Measurements from ENCODE around the gene ZNF71. TPM values are rescaled to one million over a fixed set of nuclear protein-coding genes. Genes with fewer than 3 reads are reported as not detected.

ZNF71 gene
- total RNA-seq, 4 donors from 2014 or later: 6.7 to 9.2 (median 7.2) TPM

DNA sequence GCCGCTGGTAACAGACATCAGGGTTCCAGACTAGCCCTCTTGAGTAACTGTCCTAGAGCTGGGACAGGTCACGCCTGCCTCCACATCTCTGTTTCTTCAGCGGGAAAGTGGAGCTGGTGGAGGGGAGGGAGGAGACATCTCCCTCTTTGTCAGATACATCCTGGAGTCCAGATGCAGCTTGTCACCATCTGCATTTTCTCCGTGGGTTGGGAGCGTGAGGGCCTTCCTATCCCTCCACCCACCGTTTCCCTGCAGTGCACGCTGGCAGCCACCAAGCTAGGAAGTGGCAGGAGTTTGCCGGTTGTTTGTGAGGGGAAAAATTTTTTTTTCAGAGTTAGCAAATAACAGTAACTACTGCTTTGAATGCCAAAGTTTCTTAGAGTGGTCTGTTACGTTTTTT is 27.9 kb downstream of the ZNF71 start:
- TF ChIP-seq, protein P1, sequence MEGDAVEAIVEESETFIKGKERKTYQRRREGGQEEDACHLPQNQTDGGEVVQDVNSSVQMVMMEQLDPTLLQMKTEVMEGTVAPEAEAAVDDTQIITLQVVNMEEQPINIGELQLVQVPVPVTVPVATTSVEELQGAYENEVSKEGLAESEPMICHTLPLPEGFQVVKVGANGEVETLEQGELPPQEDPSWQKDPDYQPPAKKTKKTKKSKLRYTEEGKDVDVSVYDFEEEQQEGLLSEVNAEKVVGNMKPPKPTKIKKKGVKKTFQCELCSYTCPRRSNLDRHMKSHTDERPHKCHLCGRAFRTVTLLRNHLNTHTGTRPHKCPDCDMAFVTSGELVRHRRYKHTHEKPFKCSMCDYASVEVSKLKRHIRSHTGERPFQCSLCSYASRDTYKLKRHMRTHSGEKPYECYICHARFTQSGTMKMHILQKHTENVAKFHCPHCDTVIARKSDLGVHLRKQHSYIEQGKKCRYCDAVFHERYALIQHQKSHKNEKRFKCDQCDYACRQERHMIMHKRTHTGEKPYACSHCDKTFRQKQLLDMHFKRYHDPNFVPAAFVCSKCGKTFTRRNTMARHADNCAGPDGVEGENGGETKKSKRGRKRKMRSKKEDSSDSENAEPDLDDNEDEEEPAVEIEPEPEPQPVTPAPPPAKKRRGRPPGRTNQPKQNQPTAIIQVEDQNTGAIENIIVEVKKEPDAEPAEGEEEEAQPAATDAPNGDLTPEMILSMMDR (IDR thresholded peaks at IDR 0.05): no peak
- no peak for TF ChIP-seq POLR2A (IDR thresholded peaks at IDR 0.05)
- 66 to 70% methylated on average over 9 of the region's 9 CpGs for WGBS, 2 donors
- H3K4me3 ChIP-seq (ENCODE audit: low read depth, poor library complexity, severe bottlenecking): no peak overlapping the region
- peak in 1 of 2 donors; percentile 20 for DNase-seq (ENCODE audit: low spot score in 2 of 2)
- intact Hi-C loops (cut with DNase I; ENCODE audit: low total_unique reads): no loop called here

DNA sequence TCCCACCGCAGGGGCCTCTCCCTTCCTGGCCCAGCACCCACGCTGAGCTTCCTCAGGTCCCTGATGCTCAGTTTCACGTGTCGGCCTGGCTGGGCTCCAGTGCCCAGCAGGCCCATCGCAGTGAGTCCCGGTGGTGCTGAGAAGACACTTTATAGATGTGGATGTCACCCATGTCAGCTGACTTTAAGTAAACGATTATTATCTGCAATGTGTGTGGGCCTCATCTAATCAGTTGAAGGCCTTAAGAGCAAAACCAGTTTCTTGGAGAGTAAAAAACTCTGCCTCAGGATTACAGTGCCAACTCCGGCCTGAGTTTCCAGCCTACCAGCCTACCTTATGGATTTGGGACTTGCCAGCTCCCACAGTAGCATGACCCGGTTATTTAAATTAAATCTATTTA is 30.6 kb downstream of the ZNF71 start:
- H3K4me3 ChIP-seq (ENCODE audit: low read depth, poor library complexity, severe bottlenecking): no peak overlapping the region
- DNase-seq (ENCODE audit: low spot score in 2 of 2): peak in 1 of 2 donors; percentile 37
- intact Hi-C loops (cut with DNase I; ENCODE audit: low total_unique reads): no loop called here
- TF ChIP-seq POLR2A (IDR thresholded peaks at IDR 0.05): no peak
- TF ChIP-seq, protein P1 (IDR thresholded peaks at IDR 0.05): no peak
- 96 to 97% methylated on average over 9 of the region's 9 CpGs for WGBS, 2 donors

DNA sequence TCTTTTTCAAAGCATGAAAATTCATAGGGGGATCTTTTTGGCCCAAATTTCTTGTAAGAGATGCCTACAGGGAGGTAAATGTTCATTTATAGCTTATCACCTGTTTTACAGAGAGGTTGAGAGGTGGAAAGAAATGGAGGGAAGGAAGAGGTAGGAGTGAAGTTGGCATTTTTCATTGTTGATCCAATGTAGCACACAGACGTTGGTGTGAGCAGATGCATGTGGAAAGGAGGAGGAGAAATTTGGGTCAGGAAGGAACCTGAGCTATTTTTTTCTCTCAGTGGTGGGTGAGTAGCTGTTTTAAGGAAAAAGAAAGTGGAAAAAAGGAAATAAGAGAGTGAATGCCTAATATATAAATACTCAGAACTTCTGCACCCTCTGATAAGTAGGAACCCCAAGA is 37.9 kb downstream of the ZNF71 start:
- intact Hi-C loops (cut with DNase I; ENCODE audit: low total_unique reads): no loop called here
- DNase-seq (ENCODE audit: low spot score in 2 of 2): no peak
- WGBS, 2 donors: 26 to 31% methylated on average over 1 of the region's 1 CpG
- TF ChIP-seq, protein P1 (IDR thresholded peaks at IDR 0.05): no peak
- no peak for TF ChIP-seq POLR2A (IDR thresholded peaks at IDR 0.05)
- H3K4me3 ChIP-seq (ENCODE audit: low read depth, poor library complexity, severe bottlenecking): no peak overlapping the region

DNA sequence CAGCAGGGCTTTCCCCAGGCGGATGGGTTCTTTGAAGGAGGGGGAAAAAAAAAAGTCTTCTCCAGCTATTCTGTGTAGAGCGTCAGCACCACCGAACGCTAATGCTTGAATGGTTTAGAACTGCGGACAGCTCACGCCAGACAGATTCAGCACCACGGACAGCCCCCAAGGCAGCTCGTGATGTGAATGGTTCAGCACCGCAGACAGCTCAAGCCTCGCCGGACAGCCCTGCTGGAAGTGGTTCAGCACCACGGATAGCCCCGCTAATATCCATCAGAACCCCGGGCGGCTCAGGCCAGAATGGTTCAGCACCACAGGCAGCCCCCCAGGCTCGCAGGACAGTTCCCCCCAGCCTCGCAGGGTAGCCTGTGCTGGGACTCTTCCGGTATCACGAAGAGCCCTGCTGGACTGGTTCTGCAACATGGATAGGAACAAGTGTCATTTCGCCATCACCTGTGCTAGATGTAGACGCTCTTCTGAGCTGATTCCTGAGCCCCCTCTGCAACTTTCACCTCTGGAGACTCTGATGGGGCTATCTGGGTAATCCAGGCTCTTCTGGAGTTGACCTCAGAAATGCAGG is 43.0 kb downstream of the ZNF71 start:
- no peak overlapping the region for H3K4me3 ChIP-seq (ENCODE audit: low read depth, poor library complexity, severe bottlenecking)
- DNase-seq (ENCODE audit: low spot score in 2 of 2): peak; percentile 15 to 81
- 8 to 9% methylated on average over 11 to 21 of the region's 21 CpGs for WGBS, 2 donors
- intact Hi-C loops (cut with DNase I; ENCODE audit: low total_unique reads): no loop called here
- TF ChIP-seq POLR2A (IDR thresholded peaks at IDR 0.05): no peak
- TF ChIP-seq, protein P1 (IDR thresholded peaks at IDR 0.05): no peak

DNA sequence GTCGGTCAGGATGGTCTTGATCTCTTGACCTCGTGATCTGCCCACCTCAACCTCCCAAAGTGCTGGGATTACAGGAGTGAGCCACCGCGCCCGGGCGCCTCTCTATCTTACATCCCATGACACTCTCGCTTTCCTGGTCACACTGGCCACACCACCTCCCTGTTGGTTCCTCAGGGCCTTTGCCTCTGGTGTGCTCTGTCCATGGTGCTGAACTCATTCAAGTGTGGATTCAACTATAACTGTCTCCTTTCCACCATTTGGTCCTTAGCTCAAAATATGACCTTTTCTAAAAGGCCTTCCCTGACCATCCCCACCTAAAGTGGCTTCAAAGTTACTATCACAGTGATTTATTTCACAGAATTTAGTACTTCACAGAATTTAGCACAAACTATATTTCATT is 44.1 kb downstream of the ZNF71 start:
- intact Hi-C loops (cut with DNase I; ENCODE audit: low total_unique reads): no loop called here
- no peak for TF ChIP-seq POLR2A (IDR thresholded peaks at IDR 0.05)
- TF ChIP-seq, protein P1 (IDR thresholded peaks at IDR 0.05): no peak
- H3K4me3 ChIP-seq (ENCODE audit: low read depth, poor library complexity, severe bottlenecking): no peak overlapping the region
- 41 to 43% methylated on average over 7 of the region's 7 CpGs for WGBS, 2 donors
- DNase-seq (ENCODE audit: low spot score in 2 of 2): no peak
